ENCODE data around the gene PPOX.

DNA sequence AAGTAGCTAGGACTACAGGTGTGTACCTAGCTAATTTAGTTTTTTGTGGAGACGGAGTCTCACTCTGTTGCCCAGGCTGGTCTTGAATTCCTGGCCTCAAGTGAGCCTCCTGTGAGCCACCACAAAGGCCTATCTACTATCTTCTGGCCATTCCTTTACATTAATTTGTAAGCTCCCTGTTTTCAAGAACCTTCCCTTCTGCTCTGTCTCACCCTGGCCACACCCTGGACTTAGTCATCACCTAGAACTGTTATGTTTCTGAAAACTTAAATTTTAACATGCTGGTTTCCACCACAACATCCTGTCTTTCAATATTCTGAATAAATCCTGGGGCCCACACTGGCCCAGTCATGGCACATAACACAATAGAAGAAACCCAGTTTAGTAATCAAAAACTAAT is 16.0 kb downstream of the PPOX start:
- TF ChIP-seq, protein P1, sequence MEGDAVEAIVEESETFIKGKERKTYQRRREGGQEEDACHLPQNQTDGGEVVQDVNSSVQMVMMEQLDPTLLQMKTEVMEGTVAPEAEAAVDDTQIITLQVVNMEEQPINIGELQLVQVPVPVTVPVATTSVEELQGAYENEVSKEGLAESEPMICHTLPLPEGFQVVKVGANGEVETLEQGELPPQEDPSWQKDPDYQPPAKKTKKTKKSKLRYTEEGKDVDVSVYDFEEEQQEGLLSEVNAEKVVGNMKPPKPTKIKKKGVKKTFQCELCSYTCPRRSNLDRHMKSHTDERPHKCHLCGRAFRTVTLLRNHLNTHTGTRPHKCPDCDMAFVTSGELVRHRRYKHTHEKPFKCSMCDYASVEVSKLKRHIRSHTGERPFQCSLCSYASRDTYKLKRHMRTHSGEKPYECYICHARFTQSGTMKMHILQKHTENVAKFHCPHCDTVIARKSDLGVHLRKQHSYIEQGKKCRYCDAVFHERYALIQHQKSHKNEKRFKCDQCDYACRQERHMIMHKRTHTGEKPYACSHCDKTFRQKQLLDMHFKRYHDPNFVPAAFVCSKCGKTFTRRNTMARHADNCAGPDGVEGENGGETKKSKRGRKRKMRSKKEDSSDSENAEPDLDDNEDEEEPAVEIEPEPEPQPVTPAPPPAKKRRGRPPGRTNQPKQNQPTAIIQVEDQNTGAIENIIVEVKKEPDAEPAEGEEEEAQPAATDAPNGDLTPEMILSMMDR (IDR thresholded peaks at IDR 0.05; ENCODE audit: insufficient read depth, low read depth, low read length): no peak
- TF ChIP-seq EZH2 (IDR thresholded peaks at IDR 0.05; ENCODE audit: insufficient read depth, low read length): no peak

Measured in astrocyte (in vitro differentiated cells and primary cell).